ENCODE measurements around the gene BUD13. TPM values are rescaled to one million over a fixed set of nuclear protein-coding genes. Genes with fewer than 3 reads are reported as not detected.

The BUD13 gene
- total RNA-seq, 1 experiment from 2014 or later, result 30.0 TPM

- intact Hi-C loops (cut with micrococcal nuclease; ENCODE audit: unreplicated experiment), result no loop called here
- Histone ChIP-seq H3K27ac (ENCODE audit: low read length) (no peak overlapping the region), H3K27me3 (ENCODE audit: control insufficient read depth, insufficient read depth, low read length) (no peaks in the 10 kb centered on the region), H3K4me1 (ENCODE audit: control insufficient read depth, insufficient read depth, low read length) (no peaks in the 10 kb centered on the region), H3K9me3 (ENCODE audit: control insufficient read depth, insufficient read depth, low read depth, low read length) (no peaks in the 10 kb centered on the region), H3K4me3 (ENCODE audit: low read depth in 2 of 2, low read length in 2 of 2) (no peak overlapping the region), H3K36me3 (ENCODE audit: control insufficient read depth, insufficient read depth, low read length) (no peaks in the 10 kb centered on the region)
- ChIA-PET CTCF (no interaction called here), POLR2A (no interaction called here)
- BruUV-seq (replicated peaks), result no TSS peak
- ATAC-seq, result no peak
- DNase-seq (ENCODE audit: low read depth, low spot score), result no peak
- TF ChIP-seq CTCF (IDR thresholded peaks at IDR 0.05) (no peak), REST (IDR thresholded peaks at IDR 0.05; ENCODE audit: insufficient read depth in 1 of 2, low read depth in 2 of 2, low read length in 1 of 2) (no peak), SIN3A (IDR thresholded peaks at IDR 0.05; ENCODE audit: borderline replicate concordance, insufficient read depth, low read depth, low read length) (no peak), TCF7L2 (IDR thresholded peaks at IDR 0.05; ENCODE audit: low read depth, low read length) (no peak), POLR2AphosphoS5 (IDR thresholded peaks at IDR 0.05; ENCODE audit: low read depth, low read length) (no peak)
- in situ Hi-C loops (cut with HindIII; ENCODE audit: low pct_unique_long_range_greater_than_20kb, low sequenced_read_pairs), result no loop called here
Observed at GRCh38 chr11:116702772-116703385, 69.9 kb downstream of the BUD13 start.

GRCh38 chr11:116701876-116702275 lies 70.9 kb downstream of the BUD13 start:
- DNase-seq (ENCODE audit: low read depth, low spot score) (no peak), ATAC-seq (no peak)
- intact Hi-C loops (cut with micrococcal nuclease; ENCODE audit: unreplicated experiment) (no loop called here), in situ Hi-C loops (cut with HindIII; ENCODE audit: low pct_unique_long_range_greater_than_20kb, low sequenced_read_pairs) (no loop called here)
- no peak for TF ChIP-seq REST (IDR thresholded peaks at IDR 0.05; ENCODE audit: insufficient read depth in 1 of 2, low read depth in 2 of 2, low read length in 1 of 2)
- TF ChIP-seq SIN3A (IDR thresholded peaks at IDR 0.05; ENCODE audit: borderline replicate concordance, insufficient read depth, low read depth, low read length), result no peak
- no peak for TF ChIP-seq POLR2AphosphoS5 (IDR thresholded peaks at IDR 0.05; ENCODE audit: low read depth, low read length)
- TF ChIP-seq TCF7L2 (IDR thresholded peaks at IDR 0.05; ENCODE audit: low read depth, low read length), result no peak
- no peak for TF ChIP-seq CTCF (IDR thresholded peaks at IDR 0.05)
- CTCF ChIA-PET, result interaction anchor here (1.1 kb wide), 1 partner anchor 10 kb away, joined by 6 read pairs; no protein-coding TSS in a partner anchor
- Histone ChIP-seq H3K4me3 (ENCODE audit: low read depth in 2 of 2, low read length in 2 of 2) (no peak overlapping the region), H3K36me3 (ENCODE audit: control insufficient read depth, insufficient read depth, low read length) (no peaks in the 10 kb centered on the region), H3K27ac (ENCODE audit: low read length) (no peak overlapping the region), H3K27me3 (ENCODE audit: control insufficient read depth, insufficient read depth, low read length) (no peaks in the 10 kb centered on the region), H3K9me3 (ENCODE audit: control insufficient read depth, insufficient read depth, low read depth, low read length) (no peaks in the 10 kb centered on the region), H3K4me1 (ENCODE audit: control insufficient read depth, insufficient read depth, low read length) (no peaks in the 10 kb centered on the region)
- no TSS peak for BruUV-seq (replicated peaks)
- POLR2A ChIA-PET, result no interaction called here
